Endothelial cell of umbilical vein (primary cell): ENCODE results near the gene GFPT2.

Experiments used
- EZH2 ChIP-seq: IDR thresholded peaks from 2 replicates; pipeline ENCODE4 v1.6.1; 2012; ENCODE audit warnings: borderline replicate concordance, low read depth, mild to moderate bottlenecking, moderate library complexity, low read length, inconsistent platforms; ENCODE audit not compliant: severe bottlenecking
- MAX ChIP-seq: IDR thresholded peaks from 2 replicates; pipeline ENCODE4 v1.6.1; 2011; ENCODE audit not compliant: insufficient read depth, insufficient read length
- POLR2A ChIP-seq: IDR thresholded peaks from 2 replicates; pipeline ENCODE4 v1.6.1; 2012; ENCODE audit warnings: low read depth, mild to moderate bottlenecking, control low read depth, low read length
- POLR2AphosphoS5 ChIP-seq: IDR thresholded peaks from 2 replicates; pipeline ENCODE4 v1.6.1; 2012; ENCODE audit warnings: low read depth, mild to moderate bottlenecking, control low read depth, low read length, moderate library complexity; ENCODE audit not compliant: insufficient read depth
- TF ChIP-seq, protein P1 (sequence below), 2 donors: IDR thresholded peaks; 1 replicate in 1 of 2; 2 replicates in 1 of 2; pipeline ENCODE4 v1.5.1; 2011; ENCODE audit warnings: low read length in 2 of 2, mild to moderate bottlenecking in 2 of 2, moderate library complexity in 2 of 2, control low read depth in 1 of 2, inconsistent platforms in 1 of 2, low read depth in 1 of 2; ENCODE audit not compliant: insufficient read depth in 1 of 2; ENCODE audit errors: extremely low read depth in 1 of 2

- TF ChIP-seq, protein P1, sequence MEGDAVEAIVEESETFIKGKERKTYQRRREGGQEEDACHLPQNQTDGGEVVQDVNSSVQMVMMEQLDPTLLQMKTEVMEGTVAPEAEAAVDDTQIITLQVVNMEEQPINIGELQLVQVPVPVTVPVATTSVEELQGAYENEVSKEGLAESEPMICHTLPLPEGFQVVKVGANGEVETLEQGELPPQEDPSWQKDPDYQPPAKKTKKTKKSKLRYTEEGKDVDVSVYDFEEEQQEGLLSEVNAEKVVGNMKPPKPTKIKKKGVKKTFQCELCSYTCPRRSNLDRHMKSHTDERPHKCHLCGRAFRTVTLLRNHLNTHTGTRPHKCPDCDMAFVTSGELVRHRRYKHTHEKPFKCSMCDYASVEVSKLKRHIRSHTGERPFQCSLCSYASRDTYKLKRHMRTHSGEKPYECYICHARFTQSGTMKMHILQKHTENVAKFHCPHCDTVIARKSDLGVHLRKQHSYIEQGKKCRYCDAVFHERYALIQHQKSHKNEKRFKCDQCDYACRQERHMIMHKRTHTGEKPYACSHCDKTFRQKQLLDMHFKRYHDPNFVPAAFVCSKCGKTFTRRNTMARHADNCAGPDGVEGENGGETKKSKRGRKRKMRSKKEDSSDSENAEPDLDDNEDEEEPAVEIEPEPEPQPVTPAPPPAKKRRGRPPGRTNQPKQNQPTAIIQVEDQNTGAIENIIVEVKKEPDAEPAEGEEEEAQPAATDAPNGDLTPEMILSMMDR (IDR thresholded peaks at IDR 0.05; ENCODE audit: extremely low read depth in 1 of 2, insufficient read depth in 1 of 2, low read depth in 1 of 2, low read length in 2 of 2), result no peak
- no peak for TF ChIP-seq MAX
- TF ChIP-seq POLR2AphosphoS5, result no peak
- no peak for TF ChIP-seq POLR2A
- no peak for TF ChIP-seq EZH2
Observed at GRCh38 chr5:180324601-180324950, 28.6 kb downstream of the GFPT2 start.
